ENCODE results near the gene VASP.

- TF ChIP-seq CTCF (IDR thresholded peaks at IDR 0.05) (no peak), POLR2A (IDR thresholded peaks at IDR 0.05) (no peak)
Observed at GRCh38 chr19:45473367-45473681, 34.0 kb upstream of the VASP start.

Measured in heart left ventricle (tissue), 13 donors.